Astrocyte of the cerebellum (primary cell): ENCODE measurements around the gene GPBAR1.

Experiments
- DNase-seq: peaks from one replicate; pipeline ENCODE4 v3.0.0-alpha.2; 2011; ENCODE audit warnings: low read depth
- H3K4me3 ChIP-seq: 2 replicates; pipeline ENCODE4 v1.5.1; 2011; ENCODE audit warnings: mild to moderate bottlenecking, low read depth, low read length, moderate library complexity
- CTCF ChIP-seq: IDR thresholded peaks from 2 replicates; pipeline ENCODE4 v1.5.1; 2012; ENCODE audit warnings: low read length, low read depth, moderate library complexity, mild to moderate bottlenecking; ENCODE audit errors: missing control alignments
- in situ Hi-C: cut with HindIII; loops from 2 replicates; pipeline ENCODE4 v1.10.0; 2017; ENCODE audit warnings: low sequenced_read_pairs

Gene GPBAR1

DNA sequence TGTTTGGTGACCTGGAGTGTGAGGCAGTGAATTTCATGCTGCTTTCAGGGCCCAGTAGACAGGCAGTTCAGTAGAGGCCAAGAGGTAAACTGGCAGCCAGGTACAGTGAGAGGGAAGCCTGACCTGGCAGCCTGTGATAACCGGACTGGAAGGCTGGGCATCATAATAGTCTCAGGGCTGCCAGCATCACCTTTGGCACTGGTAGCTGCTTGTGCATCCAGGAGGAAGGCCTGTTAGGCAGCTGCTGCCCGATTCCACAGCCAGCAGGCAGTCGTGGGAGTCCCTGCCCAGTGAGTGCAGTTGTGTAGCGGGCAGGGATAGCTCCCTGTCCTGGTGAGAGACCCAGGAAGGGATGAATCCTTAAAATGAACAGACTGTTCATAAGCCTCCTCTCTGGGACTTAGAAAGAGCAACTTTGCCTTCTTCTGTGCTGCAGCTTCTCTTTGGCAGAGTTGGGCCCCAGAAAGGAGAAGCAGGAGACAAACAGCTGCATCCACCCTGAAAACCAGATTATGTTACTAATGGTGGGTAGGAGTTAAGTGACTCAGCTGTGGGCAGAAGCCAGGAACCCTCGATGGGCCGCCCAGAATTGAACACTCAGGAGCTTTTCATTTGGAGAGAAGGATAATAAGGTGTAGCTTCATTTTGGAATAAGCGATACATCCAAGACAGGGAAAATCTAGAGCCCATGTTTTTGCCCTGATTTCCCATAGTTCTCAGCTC, 8.1 kb upstream of the GPBAR1 start:
- no peak for DNase-seq
- no peak overlapping the region for H3K4me3 ChIP-seq
- in situ Hi-C loops, result no loop called here
- TF ChIP-seq CTCF, result no peak

DNA sequence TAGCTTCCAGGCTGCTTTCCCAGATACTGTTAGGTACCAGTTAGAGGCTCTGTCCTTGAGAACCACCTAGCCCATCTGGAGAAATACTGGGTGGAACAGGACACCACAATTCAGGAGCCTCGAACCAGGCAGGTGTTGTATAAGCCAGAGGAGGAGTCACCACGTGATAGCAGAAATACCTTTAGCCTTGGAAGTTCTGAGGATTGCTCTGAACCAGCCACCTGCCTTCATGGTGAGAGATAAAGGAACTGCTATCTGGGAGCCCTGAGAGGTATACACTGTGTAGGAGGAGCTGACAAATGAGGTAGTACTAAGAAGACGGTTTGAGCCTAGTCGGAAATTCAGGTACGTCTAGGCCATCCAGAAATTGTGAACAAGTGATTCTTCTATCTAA, 7.6 kb upstream of the GPBAR1 start:
- no peak for TF ChIP-seq CTCF
- in situ Hi-C loops, result no loop called here
- H3K4me3 ChIP-seq, result no peak overlapping the region
- DNase-seq, result no peak

- no peak for DNase-seq
- in situ Hi-C loops, result no loop called here
- TF ChIP-seq CTCF, result no peak
- H3K4me3 ChIP-seq, result no peak overlapping the region
Measured at GRCh38 chr2:218255446-218255845, 5.4 kb upstream of the GPBAR1 start.

DNA sequence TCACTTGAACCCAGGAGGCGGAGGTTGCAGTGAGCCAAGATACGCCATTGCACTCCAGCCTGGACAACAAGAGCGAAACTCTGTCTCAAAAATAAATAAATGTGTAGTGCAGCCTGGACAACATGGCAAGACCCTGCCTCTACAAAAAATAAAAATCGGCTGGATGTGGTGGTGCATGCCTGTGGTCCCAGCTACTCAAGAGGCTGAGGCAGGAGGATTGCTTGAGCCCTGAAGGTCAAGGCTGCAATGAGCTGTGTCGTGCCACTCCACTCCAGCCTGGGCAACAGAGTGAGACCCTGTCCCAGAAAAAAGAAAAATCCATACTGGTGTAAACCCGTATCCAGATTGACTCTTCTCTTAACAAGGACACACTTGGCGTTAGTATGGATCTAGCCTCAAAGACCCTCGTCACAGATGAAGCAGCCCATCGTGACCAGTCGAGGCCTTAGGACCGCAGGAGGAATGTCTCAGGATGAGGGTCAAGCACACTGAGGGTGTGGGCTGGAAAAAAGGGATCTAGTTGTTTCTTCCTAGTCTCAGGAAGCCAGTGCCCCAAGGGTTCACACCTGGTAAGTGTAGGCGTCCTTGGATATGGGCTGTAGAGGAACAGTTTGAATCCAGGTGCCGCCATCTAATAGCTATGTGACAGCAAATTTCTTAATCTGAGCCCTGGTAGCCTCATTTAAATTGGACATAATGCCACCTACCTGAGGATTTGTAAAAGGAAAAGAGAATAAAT, 4.0 kb upstream of the GPBAR1 start:
- DNase-seq, result no peak
- no peak for TF ChIP-seq CTCF
- H3K4me3 ChIP-seq, result no peak overlapping the region
- in situ Hi-C loops, result no loop called here

DNA sequence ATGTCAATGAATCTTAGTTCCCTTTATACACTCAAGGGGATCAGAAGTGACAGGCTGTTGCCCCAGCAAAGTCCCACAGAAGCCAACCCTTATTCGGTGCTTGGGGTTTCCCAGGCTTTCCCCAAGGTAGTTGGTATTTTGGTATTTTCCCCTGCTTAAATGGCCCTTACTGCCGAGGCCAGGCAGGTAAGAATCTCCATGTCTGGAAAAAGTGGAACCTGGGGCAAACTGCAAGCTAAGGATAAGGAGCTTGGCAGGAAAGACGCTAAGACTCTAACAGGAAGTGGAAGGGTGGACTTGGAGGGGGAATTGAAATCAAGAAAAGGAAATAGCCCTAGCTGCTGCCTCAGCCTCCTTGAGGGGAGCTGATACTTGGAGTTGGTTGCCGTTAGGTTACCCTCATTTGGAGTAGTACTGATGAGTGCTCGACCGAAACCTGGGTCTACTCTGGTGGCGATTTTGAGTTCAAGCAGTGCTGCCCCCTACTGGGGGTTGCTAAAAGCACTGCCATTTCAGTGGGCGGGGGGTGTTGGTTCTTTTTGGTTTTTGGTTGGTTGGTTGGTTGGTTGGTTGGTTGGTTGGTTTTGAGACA, 3.3 kb upstream of the GPBAR1 start:
- DNase-seq, result no peak
- in situ Hi-C loops, result no loop called here
- no peak overlapping the region for H3K4me3 ChIP-seq
- TF ChIP-seq CTCF, result peak; percentile 62

DNA sequence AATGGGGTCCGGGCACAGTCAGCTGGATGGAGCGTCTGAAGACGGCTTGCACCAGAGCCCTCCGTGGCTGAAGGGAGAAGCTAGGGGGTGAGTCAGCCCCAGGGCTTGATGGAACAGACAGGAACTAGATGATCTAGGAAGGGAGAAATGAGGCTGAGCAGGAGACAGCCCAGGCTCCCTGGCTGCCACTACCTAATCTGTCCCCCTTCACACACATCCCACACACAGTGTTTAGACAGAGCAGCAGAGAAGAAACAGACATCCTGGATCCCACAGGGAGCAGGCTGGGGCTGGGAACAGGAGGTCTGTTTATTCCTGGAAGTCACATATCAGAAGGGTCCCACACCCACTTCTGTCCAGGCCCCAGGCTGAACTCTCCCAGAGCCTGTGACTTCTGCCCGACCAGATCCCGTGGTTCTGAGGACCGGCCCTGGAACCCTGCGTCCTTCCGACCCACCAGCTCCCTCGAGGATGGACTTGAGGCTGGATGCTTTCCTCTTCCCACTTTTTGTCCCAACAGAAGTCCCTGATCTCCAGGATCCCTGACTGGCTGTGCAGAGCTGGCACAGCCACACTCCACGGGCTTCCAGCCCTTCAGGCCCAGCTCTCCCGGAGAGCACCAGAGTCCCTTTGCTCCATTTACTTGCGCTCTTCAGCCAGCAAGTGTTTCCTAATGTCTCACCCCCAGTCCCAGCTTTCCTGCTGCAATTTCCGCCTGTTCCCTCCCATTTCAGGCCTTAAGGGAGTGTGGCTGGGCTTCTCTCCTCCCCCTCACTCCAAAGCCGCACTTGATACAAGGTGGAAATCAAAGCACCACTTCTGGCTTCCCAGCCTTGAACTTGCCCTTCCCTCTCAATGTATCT, 1.5 kb upstream of the GPBAR1 start:
- no peak for DNase-seq
- no peak overlapping the region for H3K4me3 ChIP-seq
- in situ Hi-C loops, result no loop called here
- TF ChIP-seq CTCF, result no peak
